Endothelial cell of coronary artery (primary cell): ENCODE results near the gene MMRN1. TPM values are rescaled to one million over a fixed set of nuclear protein-coding genes. Genes with fewer than 3 reads are reported as not detected.

ENCODE experiments used
- total RNA-seq: library from RNA; depleted of rRNA; stranded (reverse); fragments of >200 nt; gene quantifications from 2 replicates; pipeline ENCODE4 v1.2.3, GENCODE V29; 2014

MMRN1 gene, protein sequence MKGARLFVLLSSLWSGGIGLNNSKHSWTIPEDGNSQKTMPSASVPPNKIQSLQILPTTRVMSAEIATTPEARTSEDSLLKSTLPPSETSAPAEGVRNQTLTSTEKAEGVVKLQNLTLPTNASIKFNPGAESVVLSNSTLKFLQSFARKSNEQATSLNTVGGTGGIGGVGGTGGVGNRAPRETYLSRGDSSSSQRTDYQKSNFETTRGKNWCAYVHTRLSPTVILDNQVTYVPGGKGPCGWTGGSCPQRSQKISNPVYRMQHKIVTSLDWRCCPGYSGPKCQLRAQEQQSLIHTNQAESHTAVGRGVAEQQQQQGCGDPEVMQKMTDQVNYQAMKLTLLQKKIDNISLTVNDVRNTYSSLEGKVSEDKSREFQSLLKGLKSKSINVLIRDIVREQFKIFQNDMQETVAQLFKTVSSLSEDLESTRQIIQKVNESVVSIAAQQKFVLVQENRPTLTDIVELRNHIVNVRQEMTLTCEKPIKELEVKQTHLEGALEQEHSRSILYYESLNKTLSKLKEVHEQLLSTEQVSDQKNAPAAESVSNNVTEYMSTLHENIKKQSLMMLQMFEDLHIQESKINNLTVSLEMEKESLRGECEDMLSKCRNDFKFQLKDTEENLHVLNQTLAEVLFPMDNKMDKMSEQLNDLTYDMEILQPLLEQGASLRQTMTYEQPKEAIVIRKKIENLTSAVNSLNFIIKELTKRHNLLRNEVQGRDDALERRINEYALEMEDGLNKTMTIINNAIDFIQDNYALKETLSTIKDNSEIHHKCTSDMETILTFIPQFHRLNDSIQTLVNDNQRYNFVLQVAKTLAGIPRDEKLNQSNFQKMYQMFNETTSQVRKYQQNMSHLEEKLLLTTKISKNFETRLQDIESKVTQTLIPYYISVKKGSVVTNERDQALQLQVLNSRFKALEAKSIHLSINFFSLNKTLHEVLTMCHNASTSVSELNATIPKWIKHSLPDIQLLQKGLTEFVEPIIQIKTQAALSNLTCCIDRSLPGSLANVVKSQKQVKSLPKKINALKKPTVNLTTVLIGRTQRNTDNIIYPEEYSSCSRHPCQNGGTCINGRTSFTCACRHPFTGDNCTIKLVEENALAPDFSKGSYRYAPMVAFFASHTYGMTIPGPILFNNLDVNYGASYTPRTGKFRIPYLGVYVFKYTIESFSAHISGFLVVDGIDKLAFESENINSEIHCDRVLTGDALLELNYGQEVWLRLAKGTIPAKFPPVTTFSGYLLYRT
- 316 and 417 TPM in 2 replicates for total RNA-seq

GRCh38 chr4:89894649-89895550, at the start of gene MMRN1:
TSS of gene MMRN1 (plus strand) at chr4:89894854. CDS start at chr4:89894972, 118 bp downstream.

Other genes with a start within 250 kb of the MMRN1 start
- 56.8 and 63.3 TPM in 2 replicates for gene SNCA, start 57.7 kb upstream of the MMRN1 start, total RNA-seq
- 2.3 and 4.4 TPM in 2 replicates for gene CCSER1, start 232.5 kb downstream of the MMRN1 start, total RNA-seq